ENCODE data around the gene AGMO.

Gene AGMO

GRCh38 chr7:15498465-15498864 is 63.4 kb downstream of the AGMO start:
- no peak for DNase-seq (ENCODE audit: low spot score)

DNA sequence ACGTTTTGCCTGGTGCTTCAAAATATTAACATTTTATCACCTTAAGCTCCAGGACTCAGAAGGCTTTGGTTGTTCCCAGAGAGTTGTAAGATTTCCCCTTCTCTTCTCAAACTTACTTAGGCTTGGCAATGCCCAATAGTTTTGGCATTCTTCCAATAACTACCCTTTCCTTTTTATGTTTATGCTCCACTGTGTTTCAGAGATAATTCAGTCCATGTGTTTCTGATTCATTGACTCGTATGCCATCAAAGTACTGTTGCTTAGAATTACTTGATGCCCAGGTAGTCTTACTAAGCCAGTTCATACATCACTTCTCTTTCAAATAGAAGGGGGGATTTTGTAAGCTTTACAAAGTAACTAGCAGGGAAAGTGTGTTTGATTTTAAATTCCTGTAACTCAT is 66.6 kb downstream of the AGMO start:
- DNase-seq (ENCODE audit: low spot score), result no peak

- DNase-seq (ENCODE audit: low spot score), result no peak
Measured at GRCh38 chr7:15494711-15495110, 67.1 kb downstream of the AGMO start.

- DNase-seq (ENCODE audit: low spot score), result no peak
Measured at GRCh38 chr7:15491361-15491760, 70.5 kb downstream of the AGMO start.

- DNase-seq (ENCODE audit: low spot score), result peak; percentile 77
Measured at GRCh38 chr7:15490291-15490690, 71.5 kb downstream of the AGMO start.

DNA sequence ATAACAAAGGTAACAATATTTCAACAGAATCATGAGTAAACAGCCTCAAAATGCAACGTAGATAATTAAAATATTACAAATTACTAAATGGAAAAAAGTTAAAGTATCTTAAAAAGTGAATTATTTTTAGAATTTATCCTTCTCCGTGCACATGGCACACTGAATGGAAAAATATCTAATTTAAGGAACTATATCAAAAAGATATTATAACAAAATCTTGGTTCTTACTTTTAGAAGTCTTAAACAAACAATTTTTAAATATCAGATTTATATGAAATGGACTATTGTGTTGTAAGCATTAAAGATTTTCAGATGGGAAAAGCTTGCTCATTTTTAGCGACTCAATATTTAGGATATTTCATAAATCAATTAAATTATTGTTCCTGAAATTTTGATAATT is 72.0 kb downstream of the AGMO start:
- no peak for DNase-seq (ENCODE audit: low spot score)

GRCh38 chr7:15489383-15489782 is 72.4 kb downstream of the AGMO start:
- no peak for DNase-seq (ENCODE audit: low spot score)

- DNase-seq (ENCODE audit: low spot score), result no peak
Measured at GRCh38 chr7:15488401-15488800, 73.4 kb downstream of the AGMO start.

DNA sequence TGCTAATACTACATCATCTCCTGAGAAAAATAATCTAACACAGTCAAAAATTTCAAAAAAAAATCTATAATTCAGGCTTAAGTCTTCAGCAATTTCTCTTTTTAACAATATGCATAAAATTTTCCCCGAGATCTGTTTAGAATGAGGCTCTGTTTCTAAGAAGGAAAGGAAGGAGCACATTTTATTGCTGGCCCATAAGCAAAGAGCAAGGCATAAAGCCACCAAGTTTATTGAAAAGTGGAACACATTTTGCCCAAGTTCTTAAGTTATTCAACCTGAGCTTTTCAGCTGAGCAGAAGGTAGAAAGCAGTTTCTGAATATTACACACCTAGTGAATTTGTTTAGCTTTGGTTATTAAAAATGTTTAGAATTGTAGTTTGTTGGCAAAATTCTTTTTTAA is 73.9 kb downstream of the AGMO start:
- DNase-seq (ENCODE audit: low spot score), result no peak

DNA sequence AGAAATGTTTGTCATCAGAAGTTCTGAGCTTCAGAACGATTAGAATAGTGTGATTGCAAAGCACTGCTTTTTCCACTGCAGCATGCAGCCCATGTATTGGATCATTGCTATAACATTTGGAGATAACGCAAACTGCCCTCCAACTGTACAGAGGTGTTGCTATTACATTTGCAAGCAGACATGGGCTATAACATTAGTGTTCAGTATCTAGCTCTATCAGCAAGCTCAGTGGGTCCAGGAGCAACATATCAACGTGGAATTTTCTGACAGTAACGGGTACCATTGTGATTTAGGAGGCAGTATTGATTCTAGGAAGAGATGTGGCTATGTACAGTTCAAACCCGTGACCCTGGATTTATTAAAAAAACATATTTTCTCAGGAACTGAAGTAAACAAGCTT is 75.8 kb downstream of the AGMO start:
- no peak for DNase-seq (ENCODE audit: low spot score)

GRCh38 chr7:15485431-15485830 is 76.4 kb downstream of the AGMO start:
- DNase-seq (ENCODE audit: low spot score), result no peak

- DNase-seq (ENCODE audit: low spot score), result no peak
Measured at GRCh38 chr7:15481132-15481531, 80.7 kb downstream of the AGMO start.

DNA sequence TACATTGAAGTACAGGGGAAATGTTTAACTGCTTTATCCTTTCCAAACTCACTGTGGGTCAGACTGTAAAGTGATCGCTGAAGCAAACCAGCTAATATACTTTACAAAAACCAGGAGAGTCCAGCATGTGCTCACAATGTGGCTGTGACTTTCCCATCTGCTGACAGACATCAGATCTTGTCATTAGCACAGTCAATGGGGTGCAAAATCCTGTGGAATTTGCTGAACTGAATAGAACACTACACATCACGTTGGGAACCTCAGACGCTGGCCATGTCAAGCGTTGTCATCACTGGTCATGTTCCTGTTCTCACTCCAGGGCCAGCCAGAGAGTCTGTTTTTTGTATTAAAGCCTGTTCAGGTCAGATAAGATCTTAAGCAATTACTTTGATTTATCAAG is 83.4 kb downstream of the AGMO start:
- no peak for DNase-seq (ENCODE audit: low spot score)

DNA sequence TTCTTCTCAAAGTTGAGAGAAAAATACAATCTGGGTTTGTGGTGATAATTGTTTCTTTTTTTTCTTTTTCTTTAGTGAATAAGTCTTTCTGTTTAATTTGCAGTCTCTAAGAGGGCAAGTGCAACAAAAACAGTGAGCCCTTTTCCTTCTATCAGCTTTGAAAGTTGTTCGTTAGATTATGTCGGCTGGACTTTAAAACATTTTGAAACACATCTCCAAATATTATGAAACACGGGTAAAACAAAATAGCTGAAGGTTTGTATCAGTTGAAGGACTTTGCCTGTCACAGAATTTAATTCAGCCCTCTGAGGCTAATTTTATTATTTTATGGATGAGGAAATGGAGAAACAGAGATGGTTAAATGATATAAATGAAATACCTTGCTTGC is 85.3 kb downstream of the AGMO start:
- no peak for DNase-seq (ENCODE audit: low spot score)

GRCh38 chr7:15475808-15476530 is 85.8 kb downstream of the AGMO start:
- no peak for DNase-seq (ENCODE audit: low spot score)

GRCh38 chr7:15471669-15471950 is 90.2 kb downstream of the AGMO start:
- DNase-seq (ENCODE audit: low spot score), result no peak

GRCh38 chr7:15470825-15471668 is 90.8 kb downstream of the AGMO start:
- peak; percentile 44 for DNase-seq (ENCODE audit: low spot score)

- DNase-seq (ENCODE audit: low spot score), result no peak
Measured at GRCh38 chr7:15464667-15465121, 97.1 kb downstream of the AGMO start.

DNA sequence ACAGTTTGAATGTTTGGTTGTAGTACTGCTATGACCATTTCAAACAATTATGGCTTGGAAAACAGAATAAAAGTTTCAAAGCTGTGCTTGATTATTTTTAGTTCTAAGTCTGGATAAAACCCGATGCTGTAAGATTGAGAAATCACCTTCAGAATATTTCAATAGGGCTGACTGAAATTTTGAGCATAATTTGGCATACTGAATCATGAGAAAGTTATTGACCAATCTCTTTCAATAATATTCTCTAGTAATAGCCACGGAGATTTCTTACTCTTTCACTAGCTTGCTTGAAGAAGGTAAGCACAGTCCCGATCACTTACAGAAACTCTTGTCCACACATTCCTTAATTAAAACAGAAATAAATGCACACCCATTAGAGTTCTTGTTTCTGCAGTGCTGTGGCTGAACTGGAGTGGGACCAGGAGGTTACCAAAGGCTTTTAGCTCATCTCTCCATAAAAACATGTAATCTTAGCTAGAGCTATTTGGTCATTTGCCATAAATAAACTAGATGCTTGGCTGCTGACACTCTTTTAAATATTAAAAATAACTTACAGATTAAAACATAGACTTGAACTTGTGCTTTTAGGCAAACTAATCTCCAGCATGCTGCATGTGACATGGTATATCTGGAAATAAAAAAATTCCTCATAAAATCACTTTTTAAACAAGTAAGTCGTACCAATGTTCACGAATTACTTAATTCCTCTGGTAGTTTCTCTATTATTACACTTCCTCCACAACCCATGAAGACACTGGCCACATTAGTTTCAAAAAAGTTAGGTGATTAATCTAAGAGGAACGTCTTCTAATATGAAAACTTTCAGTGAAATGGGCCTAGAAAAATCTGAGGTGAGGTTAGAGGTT is 97.8 kb downstream of the AGMO start:
- no peak for DNase-seq (ENCODE audit: low spot score)

DNA sequence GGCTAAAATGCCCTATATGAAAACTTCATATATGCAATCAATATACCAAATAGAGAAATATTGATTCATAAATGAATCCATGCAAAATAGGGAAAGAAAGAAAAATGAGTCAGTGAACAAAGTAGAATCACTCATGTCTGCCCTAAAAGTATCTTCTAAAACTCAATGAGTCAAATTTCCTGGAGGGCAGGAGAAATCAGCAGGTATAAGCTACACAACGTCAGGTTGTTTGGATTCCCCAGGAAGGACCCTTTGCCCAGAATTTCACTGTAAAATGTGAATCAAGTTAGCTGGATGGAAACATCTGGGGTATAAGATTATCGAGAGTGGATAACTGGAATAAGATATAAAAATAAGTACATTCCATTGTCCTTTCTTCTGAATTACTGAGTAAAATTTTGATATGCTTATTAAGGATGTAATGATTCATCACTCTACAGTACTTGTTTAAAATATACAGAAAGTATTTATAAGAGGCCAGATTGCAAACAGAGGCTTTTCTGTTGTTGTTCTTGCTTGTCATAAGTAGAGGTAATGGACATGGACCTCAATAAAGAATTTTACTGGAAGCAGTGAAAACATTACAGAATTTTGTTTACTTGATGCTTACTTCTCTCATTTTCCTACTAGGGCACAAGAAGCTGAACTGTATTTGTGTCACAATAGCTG is 99.0 kb downstream of the AGMO start:
- DNase-seq (ENCODE audit: low spot score), result peak; percentile 20

DNA sequence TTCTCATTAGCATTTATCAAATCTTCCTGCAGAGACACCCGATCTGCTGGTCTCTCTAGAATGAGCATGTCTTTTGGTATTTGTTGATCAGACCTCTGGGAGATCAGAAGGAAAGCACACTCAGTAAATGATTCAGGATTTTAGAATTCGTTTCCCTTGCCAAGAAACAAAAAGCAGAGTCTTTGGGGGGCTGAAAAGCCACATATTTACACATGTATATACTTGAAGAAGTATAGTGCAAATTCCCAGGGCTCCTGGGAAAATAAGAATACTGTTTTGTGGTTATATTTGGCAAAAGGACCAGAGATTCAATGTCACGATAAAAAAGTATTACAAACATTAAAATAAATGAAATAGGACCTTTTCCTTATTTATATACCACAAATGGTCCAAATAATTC is 100.2 kb downstream of the AGMO start:
- DNase-seq (ENCODE audit: low spot score), result no peak

GRCh38 chr7:15459018-15459615 is 102.7 kb downstream of the AGMO start:
- no peak for DNase-seq (ENCODE audit: low spot score)

Data from COLO829 (cell line).